ENCODE measurements around the gene GMPPA. TPM values are rescaled to one million over a fixed set of nuclear protein-coding genes. Genes with fewer than 3 reads are reported as not detected.
A peak's percentile ranks its signal among the peaks of the same experiment; 100 is the strongest.

The GMPPA gene
- total and polyA plus RNA-seq, 9 of the 15 experiments (the other 6 are each of a cell fraction or from before 2014, with no cell fraction given), result 7.0 to 101 (median 66.7) TPM

- TF ChIP-seq CCAR2 (IDR thresholded peaks at IDR 0.05; ENCODE audit: low read depth, low read length), result no peak
- TF ChIP-seq HCFC1 (IDR thresholded peaks at IDR 0.05; ENCODE audit: low read depth, low read length), result no peak
- TF ChIP-seq ZNF766 (CRISPR knock-in tag; conservative IDR thresholded peaks at IDR 0.05), result no peak
- TF ChIP-seq STAG1 (CRISPR knock-in tag; IDR thresholded peaks at IDR 0.05; ENCODE audit: borderline replicate concordance), result no peak
- no peak for TF ChIP-seq TCF3 (CRISPR knock-in tag; IDR thresholded peaks at IDR 0.05)
- no peak for TF ChIP-seq PPARD (CRISPR knock-in tag; IDR thresholded peaks at IDR 0.05)
- TF ChIP-seq NELFE (IDR thresholded peaks at IDR 0.05; ENCODE audit: insufficient read depth, insufficient read length), result no peak
- no peak for TF ChIP-seq HMGXB4 (CRISPR knock-in tag; IDR thresholded peaks at IDR 0.05)
- no peak for TF ChIP-seq SMAD4 (CRISPR knock-in tag; conservative IDR thresholded peaks at IDR 0.05)
- TF ChIP-seq POLR2G (IDR thresholded peaks at IDR 0.05; ENCODE audit: low read depth, low read length), result peak; percentile 55
- no peak for TF ChIP-seq DNMT1 (IDR thresholded peaks at IDR 0.05)
- no peak for TF ChIP-seq TCF7 (IDR thresholded peaks at IDR 0.05; ENCODE audit: borderline replicate concordance)
Observed at GRCh38 chr2:219551441-219552381, 53.0 kb downstream of the GMPPA start (continued).

Measured in K562 (cell line).